Stimulated activated CD4-positive, alpha-beta T cell treated with anti-CD3 and anti-CD28 coated beads, Interleukin-1b, Interleukin-23, amount 100 ng/mL, for 4 hours (primary cell): ENCODE results near the gene DGCR2.
"Not testable (repeated sequence)": the region's sequence is repeated elsewhere in the genome, so short reads cannot be mapped to it uniquely, and the experiment has no call there.

Experiments
- DNase-seq, 2 donors: peaks; one replicate each; pipeline ENCODE4 v3.0.0-alpha.2; 2020; ENCODE audit warnings: low read depth in 2 of 2

The DGCR2 gene

GRCh38 chr22:19004471-19004870 lies 117.7 kb downstream of the DGCR2 start:
- no peak for DNase-seq

GRCh38 chr22:19003508-19003907 lies 118.7 kb downstream of the DGCR2 start:
- no peak for DNase-seq

DNA sequence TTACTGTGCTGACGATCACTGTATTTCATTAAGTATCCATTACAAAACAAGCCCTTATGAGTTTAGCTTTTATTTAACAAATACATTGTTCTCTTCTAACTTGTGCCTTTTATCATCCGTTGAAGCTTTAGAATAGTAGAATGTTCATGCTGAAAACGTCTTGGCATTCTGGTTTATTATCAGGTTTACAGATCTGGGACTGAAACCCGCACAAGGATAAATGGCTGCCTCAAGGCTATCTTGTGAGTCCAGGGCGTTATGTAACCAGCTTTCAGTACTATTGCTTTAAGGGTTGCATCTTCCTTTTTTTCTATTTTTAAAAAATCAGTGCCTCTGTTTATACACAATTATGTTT lies 119.6 kb downstream of the DGCR2 start:
- DNase-seq = no peak

DNA sequence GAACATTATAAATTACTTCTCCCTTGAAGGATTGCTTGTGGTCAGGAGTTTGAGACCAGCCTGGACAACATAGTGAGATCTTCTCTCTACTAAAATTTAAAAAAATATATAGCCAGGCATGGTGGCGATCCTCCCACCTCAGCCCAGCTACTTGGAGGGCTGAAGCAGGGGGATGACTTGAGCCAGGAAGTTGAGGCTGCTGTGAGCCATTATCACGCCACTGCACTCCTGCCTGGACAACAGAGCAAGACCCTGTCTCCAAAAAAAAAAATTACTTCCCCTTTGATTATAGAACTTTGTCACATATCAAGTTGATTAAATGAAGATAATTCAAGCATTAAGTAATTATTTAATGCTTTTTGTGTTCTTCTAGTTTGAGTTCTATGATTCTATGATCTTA lies 121.0 kb downstream of the DGCR2 start:
- DNase-seq = no peak

GRCh38 chr22:19000106-19000505 lies 122.1 kb downstream of the DGCR2 start:
- not testable (repeated sequence) for DNase-seq

DNA sequence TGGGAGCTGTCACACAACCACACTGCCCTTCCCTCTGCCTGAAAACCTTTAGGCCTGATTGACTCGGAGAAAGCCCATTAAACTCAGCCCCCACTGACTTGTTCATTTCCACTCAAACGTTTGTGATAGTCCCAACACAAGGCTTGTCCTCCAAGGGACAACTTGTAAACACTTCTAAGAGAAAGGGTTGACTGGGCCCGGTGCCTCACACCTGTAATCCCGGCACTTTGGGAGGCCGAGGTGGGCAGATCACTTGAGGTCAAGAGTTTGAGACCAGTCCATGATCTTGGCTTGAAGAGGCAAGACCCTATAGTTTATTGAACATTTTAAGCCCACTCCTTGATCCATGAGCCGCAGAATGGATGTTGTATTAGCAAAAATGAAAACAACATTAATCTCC lies 122.8 kb downstream of the DGCR2 start:
- DNase-seq = no peak

GRCh38 chr22:18999008-18999407 lies 123.2 kb downstream of the DGCR2 start:
- DNase-seq = peak in 1 of 2 donors; percentile 3

- DNase-seq = no peak
Measured at GRCh38 chr22:18997925-18998315, 124.3 kb downstream of the DGCR2 start.

- no peak for DNase-seq
Measured at GRCh38 chr22:18997306-18997924, 124.8 kb downstream of the DGCR2 start.

GRCh38 chr22:18996376-18996900 lies 125.8 kb downstream of the DGCR2 start:
- no peak for DNase-seq

- DNase-seq = no peak
Measured at GRCh38 chr22:18995327-18995711, 126.9 kb downstream of the DGCR2 start.

DNA sequence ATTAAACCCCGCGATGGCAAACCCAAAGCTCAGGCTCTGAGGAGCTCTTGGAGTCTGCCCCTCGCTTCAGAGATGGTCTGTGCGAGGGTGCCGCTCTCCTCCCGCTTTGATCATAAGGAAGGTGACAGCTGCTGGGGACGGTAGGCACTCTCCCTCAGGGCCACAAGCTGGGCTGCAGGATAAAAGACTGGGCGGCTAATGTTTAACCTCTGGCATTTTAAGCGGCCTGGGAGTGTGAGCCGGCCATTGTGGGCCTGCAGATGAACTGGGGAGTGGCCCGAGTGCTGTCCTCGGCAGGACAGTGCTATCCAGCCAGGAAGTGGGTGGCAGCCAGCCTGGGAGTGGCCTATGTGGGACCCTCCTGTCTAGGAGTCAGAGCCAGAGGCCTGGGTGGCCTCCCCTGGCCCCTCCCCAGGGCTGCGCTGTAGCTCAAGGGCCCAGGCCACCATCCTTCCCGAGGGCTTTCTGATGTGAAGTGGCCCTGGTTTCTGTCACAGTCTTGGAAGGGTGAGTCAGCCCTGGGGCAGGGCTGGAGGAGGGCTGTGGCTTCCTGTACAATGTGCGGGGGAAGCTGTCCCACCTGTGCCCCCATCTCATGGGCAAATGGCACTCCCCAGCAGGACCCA lies 127.4 kb downstream of the DGCR2 start:
- DNase-seq = no peak

DNA sequence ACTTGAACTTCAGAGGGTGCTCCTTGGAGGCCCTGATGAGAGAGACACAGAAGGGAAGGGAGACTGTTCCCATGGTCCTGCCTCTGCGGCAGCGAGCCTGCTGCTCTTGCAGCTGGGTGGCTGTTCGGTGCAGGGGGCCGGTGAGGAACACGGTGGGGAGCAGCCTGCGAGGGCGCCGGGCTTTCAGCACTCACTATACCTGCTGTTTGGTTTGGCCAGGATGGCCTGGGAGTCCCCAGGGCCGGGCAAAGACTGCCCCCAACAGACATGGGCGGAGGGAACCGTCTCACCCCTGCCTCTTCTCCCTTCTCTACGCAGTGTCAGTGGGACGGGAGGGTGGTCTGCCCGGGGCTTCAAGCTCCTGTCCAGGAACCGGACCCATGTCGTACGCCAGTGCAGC lies 128.2 kb downstream of the DGCR2 start:
- DNase-seq = no peak

DNA sequence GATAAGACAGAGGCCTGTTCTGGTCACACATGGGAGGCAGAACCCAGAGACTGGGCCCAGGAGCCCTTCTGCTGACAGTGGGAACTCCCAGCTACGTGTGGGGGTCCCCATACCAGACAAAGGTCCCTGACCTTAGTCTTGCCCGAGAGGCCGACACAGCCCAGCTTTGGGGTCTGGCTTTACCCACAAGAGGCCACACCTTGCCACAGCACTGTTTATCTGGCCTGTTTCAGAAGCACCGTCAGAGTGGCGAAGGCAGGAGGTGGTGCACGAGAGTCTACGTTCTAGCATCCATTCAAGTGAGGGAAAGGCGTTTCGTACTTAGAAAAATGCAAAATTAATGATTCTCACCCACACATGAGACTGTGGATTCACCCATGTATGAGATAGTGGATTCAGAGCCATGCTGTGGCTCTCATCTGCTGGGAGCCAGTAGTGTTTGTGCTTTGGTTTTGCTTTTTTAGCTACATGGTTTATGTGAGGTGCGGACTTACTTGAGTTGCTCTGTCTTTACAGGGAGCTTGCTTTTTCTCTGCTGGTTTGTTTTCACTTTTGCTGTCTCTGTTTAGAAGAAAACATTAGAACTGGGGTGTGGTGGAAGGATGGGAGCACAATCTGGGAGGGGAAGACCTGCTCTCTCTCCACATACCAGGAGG lies 129.5 kb downstream of the DGCR2 start:
- no peak for DNase-seq

GRCh38 chr22:18991821-18992442 lies 130.3 kb downstream of the DGCR2 start:
- DNase-seq = no peak

DNA sequence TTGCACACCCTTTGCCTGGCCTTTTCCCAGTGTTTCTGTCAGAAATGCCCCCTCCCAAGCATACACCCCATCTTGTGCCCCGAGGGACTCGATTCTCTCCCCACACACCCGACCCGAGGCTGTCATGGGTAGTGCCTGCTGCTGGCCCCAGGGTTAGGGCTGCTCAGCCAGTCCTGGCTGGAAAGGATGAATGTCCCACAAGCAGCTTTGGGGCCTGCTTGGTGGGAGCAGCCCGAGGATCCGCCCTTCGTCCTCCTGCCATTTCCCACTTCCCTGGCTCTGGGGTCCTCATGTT lies 131.1 kb downstream of the DGCR2 start:
- no peak for DNase-seq

- no peak for DNase-seq
Measured at GRCh38 chr22:18990355-18991137, 131.7 kb downstream of the DGCR2 start.

GRCh38 chr22:18988958-18989357 lies 133.3 kb downstream of the DGCR2 start:
- no peak for DNase-seq

GRCh38 chr22:18987765-18988164 lies 134.4 kb downstream of the DGCR2 start:
- peak in 1 of 2 donors; percentile 8 for DNase-seq

- not testable (repeated sequence) for DNase-seq
Measured at GRCh38 chr22:18987114-18987513, 135.1 kb downstream of the DGCR2 start.
